Mucosa of rectum (tissue), 2 donors: ENCODE data around the gene DUSP12.
A peak's percentile ranks its signal among the peaks of the same experiment; 100 is the strongest.
"Not testable (repeated sequence)": the region's sequence is repeated elsewhere in the genome, so short reads cannot be mapped to it uniquely, and the experiment has no call there.

Experiments used
- H3K27ac ChIP-seq, 2 donors: one replicate each; pipeline ENCODE4 v1.7.0; 2013; ENCODE audit warnings: inconsistent platforms in 2 of 2, low read depth in 2 of 2, low read length in 2 of 2
- H3K27me3 ChIP-seq, 2 donors: one replicate each; pipeline ENCODE4 v1.7.0; 2013; ENCODE audit warnings: low read length in 2 of 2; ENCODE audit not compliant: control insufficient read depth in 2 of 2, insufficient read depth in 2 of 2
- H3K36me3 ChIP-seq, 2 donors: one replicate each; pipeline ENCODE4 v1.7.0; 2013; ENCODE audit warnings: low read length in 2 of 2; ENCODE audit not compliant: control insufficient read depth in 2 of 2, insufficient read depth in 2 of 2
- H3K4me1 ChIP-seq, 2 donors: one replicate each; pipeline ENCODE4 v1.7.0; 2013; ENCODE audit warnings: low read length in 2 of 2, mild to moderate bottlenecking in 1 of 2; ENCODE audit not compliant: control insufficient read depth in 2 of 2, insufficient read depth in 2 of 2
- H3K4me3 ChIP-seq, 2 donors: one replicate each; pipeline ENCODE4 v1.7.0; 2013; ENCODE audit warnings: low read length in 2 of 2
- H3K9ac ChIP-seq, 2 donors: one replicate each; pipeline ENCODE4 v1.7.0; 2013; ENCODE audit warnings: low read length in 2 of 2, low read depth in 1 of 2, mild to moderate bottlenecking in 1 of 2
- H3K9me3 ChIP-seq, 2 donors: one replicate each; pipeline ENCODE4 v1.7.0; 2013; ENCODE audit warnings: low read length in 2 of 2; ENCODE audit not compliant: control insufficient read depth in 2 of 2
- donor health status: healthy.
- donor health status: Normal muscosa, but diverticular disease.

Gene DUSP12

GRCh38 chr1:161719325-161719611, 30.3 kb upstream of the DUSP12 start:
- H3K9ac ChIP-seq: no peak overlapping the region
- peaks cover 0 to 2% of the 10 kb centered on the region in 2 donors for H3K4me1 ChIP-seq
- H3K9me3 ChIP-seq: no peaks in the 10 kb centered on the region
- H3K36me3 ChIP-seq: no peaks in the 10 kb centered on the region
- H3K4me3 ChIP-seq: no peak overlapping the region
- H3K27me3 ChIP-seq: peaks cover 0 to 5% of the 10 kb centered on the region in 2 donors
- H3K27ac ChIP-seq: no peak overlapping the region

- no peak overlapping the region for H3K9ac ChIP-seq
- peaks cover 0 to 2% of the 10 kb centered on the region in 2 donors for H3K4me1 ChIP-seq
- no peak overlapping the region for H3K4me3 ChIP-seq
- no peaks in the 10 kb centered on the region for H3K36me3 ChIP-seq
- peaks cover 0 to 10% of the 10 kb centered on the region in 2 donors for H3K27me3 ChIP-seq
- no peak overlapping the region for H3K27ac ChIP-seq
- no peaks in the 10 kb centered on the region for H3K9me3 ChIP-seq
These were observed 29.2 kb upstream of the DUSP12 start for GRCh38 chr1:161720422-161720821.

GRCh38 chr1:161720956-161721737, 28.4 kb upstream of the DUSP12 start, which contains the start of gene FCRLB:
TSS of gene FCRLB (plus strand) at chr1:161721544. CDS start at chr1:161722673, 1,129 bp downstream.
- Histone ChIP-seq H3K9ac (no peak within 1 kb of the TSS), H3K4me3 (no peak within 1 kb of the TSS), H3K4me1 (peaks cover 2 to 6% of the 10 kb centered on the region in 2 donors), H3K27me3 (peaks cover 6 to 10% of the 10 kb centered on the region in 2 donors), H3K27ac (no peak within 1 kb of the TSS), H3K9me3 (no peaks in the 10 kb centered on the region), H3K36me3 (no peaks in the 10 kb centered on the region)

- Histone ChIP-seq H3K9ac (no peak overlapping the region), H3K4me3 (no peak overlapping the region), H3K27ac (no peak overlapping the region), H3K36me3 (no peaks in the 10 kb centered on the region), H3K4me1 (peaks cover 2 to 8% of the 10 kb centered on the region in 2 donors), H3K27me3 (peaks cover 9 to 10% of the 10 kb centered on the region in 2 donors), H3K9me3 (no peaks in the 10 kb centered on the region)
These were observed 27.7 kb upstream of the DUSP12 start for GRCh38 chr1:161721738-161722343.

GRCh38 chr1:161722406-161722805, 27.2 kb upstream of the DUSP12 start:
- Histone ChIP-seq H3K27me3 (peaks cover 10 to 13% of the 10 kb centered on the region in 2 donors), H3K9me3 (no peaks in the 10 kb centered on the region), H3K27ac (no peak overlapping the region), H3K4me1 (peaks cover 3 to 8% of the 10 kb centered on the region in 2 donors), H3K4me3 (no peak overlapping the region), H3K9ac (no peak overlapping the region), H3K36me3 (no peaks in the 10 kb centered on the region)

- Histone ChIP-seq H3K4me3 (no peak overlapping the region), H3K4me1 (peaks cover 8% of the 10 kb centered on the region in 2 donors), H3K9ac (no peak overlapping the region), H3K36me3 (no peaks in the 10 kb centered on the region), H3K27ac (no peak overlapping the region), H3K9me3 (no peaks in the 10 kb centered on the region), H3K27me3 (peaks cover 10 to 14% of the 10 kb centered on the region in 2 donors)
These were observed 26.0 kb upstream of the DUSP12 start for GRCh38 chr1:161723459-161724141.

GRCh38 chr1:161725258-161725907, 24.2 kb upstream of the DUSP12 start:
- Histone ChIP-seq H3K9ac (peak overlapping the region in 1 of 2 donors; percentile 66), H3K27ac (peak overlapping the region in 1 of 2 donors; percentile 83), H3K4me3 (peak overlapping the region; percentile 76 to 78), H3K27me3 (peaks cover 11 to 18% of the 10 kb centered on the region in 2 donors)
- H3K4me1 ChIP-seq, H3K36me3 ChIP-seq, H3K9me3 ChIP-seq: not testable (repeated sequence)

- Histone ChIP-seq H3K4me1 (peaks cover 6 to 8% of the 10 kb centered on the region in 2 donors), H3K27me3 (peaks cover 11 to 18% of the 10 kb centered on the region in 2 donors), H3K9ac (peak overlapping the region; percentile 65 to 66), H3K4me3 (peak overlapping the region; percentile 76 to 78), H3K36me3 (no peaks in the 10 kb centered on the region), H3K27ac (peak overlapping the region; percentile 70 to 83), H3K9me3 (no peaks in the 10 kb centered on the region)
These were observed 23.6 kb upstream of the DUSP12 start for GRCh38 chr1:161725908-161726472.

- peaks cover 14 to 18% of the 10 kb centered on the region in 2 donors for H3K27me3 ChIP-seq
- H3K27ac ChIP-seq: peak overlapping the region; percentile 75 to 83
- H3K4me1 ChIP-seq: peaks cover 6 to 8% of the 10 kb centered on the region in 2 donors
- no peaks in the 10 kb centered on the region for H3K36me3 ChIP-seq
- peak overlapping the region; percentile 76 to 78 for H3K4me3 ChIP-seq
- no peaks in the 10 kb centered on the region for H3K9me3 ChIP-seq
- peak overlapping the region; percentile 69 to 70 for H3K9ac ChIP-seq
These were observed 22.9 kb upstream of the DUSP12 start for GRCh38 chr1:161726473-161727255.
